H1 (cell line): ENCODE measurements around the gene ENPP1. TPM values are rescaled to one million over a fixed set of nuclear protein-coding genes. Genes with fewer than 3 reads are reported as not detected.
A peak's percentile ranks its signal among the peaks of the same experiment; 100 is the strongest.

Experiments used
- CTCF ChIA-PET: fragments of 300-600 bp; sonication (Branson Sonifier 250); formaldehyde crosslinking; loops from one replicate; lab custom pipeline; 2021; ENCODE audit not compliant: partially characterized antibody; lab: Charles Lee
- POLR2A ChIA-PET: fragments of 300-600 bp; sonication (Branson Sonifier 250); formaldehyde crosslinking; loops from one replicate; lab custom pipeline; 2021; ENCODE audit warnings: inconsistent platforms; ENCODE audit not compliant: partially characterized antibody; lab: Charles Lee
- DNase-seq, 2 experiments: peaks; one replicate each; pipeline versions ENCODE4 v3.0.0 to v3.0.0-alpha.2; 2010 to 2022; ENCODE audit warnings: low spot score in 2 of 2, low read depth in 1 of 2, mixed read lengths in 1 of 2
- FAIRE-seq: peaks from 2 replicates; lab custom pipeline; 2011; peaks lifted over from hg19 to GRCh38; lab: Jason Lieb, UNC
- H2AFZ ChIP-seq: 2 replicates; pipeline ENCODE4 v1.8.1; 2012; ENCODE audit warnings: low read length, inconsistent platforms
- H2AK5ac ChIP-seq: 2 replicates; pipeline ENCODE4 v1.6.1; 2013; ENCODE audit warnings: low read depth, low read length
- H2BK120ac ChIP-seq: replicated peaks from 2 replicates; pipeline ENCODE3; 2013; ENCODE audit warnings: low read depth, low read length, inconsistent platforms
- H2BK12ac ChIP-seq: 2 replicates; pipeline ENCODE4 v1.6.1; 2013; ENCODE audit warnings: low read depth, low read length
- H2BK15ac ChIP-seq: 2 replicates; pipeline ENCODE4 v1.6.1; 2013; ENCODE audit warnings: low read length
- H2BK20ac ChIP-seq: 2 replicates; pipeline ENCODE4 v1.6.1; 2013; ENCODE audit warnings: low read length
- H2BK5ac ChIP-seq: 2 replicates; pipeline ENCODE4 v1.6.1; 2013; ENCODE audit warnings: low read depth, low read length
- H3K14ac ChIP-seq: 2 replicates; pipeline ENCODE4 v1.6.1; 2013; ENCODE audit warnings: inconsistent platforms; ENCODE audit not compliant: insufficient read length
- H3K18ac ChIP-seq: 2 replicates; pipeline ENCODE4 v1.6.1; 2013; ENCODE audit warnings: low read length; ENCODE audit errors: extremely low read depth
- H3K23ac ChIP-seq: 2 replicates; pipeline ENCODE4 v1.6.1; 2013; ENCODE audit warnings: inconsistent platforms; ENCODE audit not compliant: insufficient read length
- H3K23me2 ChIP-seq: 2 replicates; pipeline ENCODE4 v1.6.1; 2013; ENCODE audit warnings: low read depth, low read length
- H3K27ac ChIP-seq: 2 replicates; pipeline ENCODE4 v1.6.1; 2011; ENCODE audit warnings: low read depth, low read length, inconsistent platforms
- H3K27me3 ChIP-seq, 4 experiments: replicated peaks in 1 of 4; 1 replicate in 1 of 4; 2 replicates in 3 of 4; pipeline versions ENCODE4 v1.6.1 to v1.8.1; 2011 to 2013; ENCODE audit warnings: low read length in 3 of 4, mild to moderate bottlenecking in 3 of 4, inconsistent platforms in 2 of 4, mixed read lengths in 2 of 4, moderate library complexity in 1 of 4; ENCODE audit not compliant: control insufficient read depth in 3 of 4, insufficient read depth in 3 of 4; ENCODE audit errors: extremely low read depth in 1 of 4
- H3K36me3 ChIP-seq, 4 experiments: 2 replicates each; pipeline versions ENCODE4 v1.6.1 to v1.8.1; 2011 to 2013; ENCODE audit warnings: mild to moderate bottlenecking in 4 of 4, low read length in 3 of 4, moderate library complexity in 2 of 4, control low read depth in 1 of 4, inconsistent platforms in 1 of 4; ENCODE audit not compliant: insufficient read depth in 4 of 4, control insufficient read depth in 2 of 4
- H3K4ac ChIP-seq: replicated peaks from 2 replicates; pipeline ENCODE3; 2013; ENCODE audit warnings: low read length, low read depth, mixed read lengths, inconsistent platforms; ENCODE audit not compliant: insufficient read length
- H3K4me1 ChIP-seq, 4 experiments: replicated peaks in 1 of 4; 1 replicate in 1 of 4; 2 replicates in 3 of 4; pipeline versions ENCODE4 v1.6.1 to v1.8.1; 2011 to 2013; ENCODE audit warnings: low read length in 3 of 4, inconsistent platforms in 2 of 4, mixed read lengths in 1 of 4; ENCODE audit not compliant: insufficient read depth in 4 of 4, control insufficient read depth in 3 of 4
- H3K4me2 ChIP-seq, 2 experiments: 2 replicates each; pipeline versions ENCODE4 v1.6.1 to v1.8.1; 2011 to 2013; ENCODE audit warnings: low read depth in 2 of 2, low read length in 2 of 2, control low read depth in 1 of 2, inconsistent platforms in 1 of 2, mild to moderate bottlenecking in 1 of 2; ENCODE audit not compliant: insufficient read depth in 1 of 2
- H3K4me3 ChIP-seq, 4 experiments: fragments of 200-600, 300-600 bp in 1 of 4; sonication (generic), shearing (Covaris generic), sonication (Bioruptor Twin) in 1 of 4; 2 replicates each; pipeline versions ENCODE4 v1.5.1 to v1.8.1; 2011 to 2016; ENCODE audit warnings: low read length in 4 of 4, low read depth in 3 of 4, control low read depth in 2 of 4, inconsistent platforms in 2 of 4, mild to moderate bottlenecking in 2 of 4, mixed read lengths in 1 of 4, moderate library complexity in 1 of 4; ENCODE audit not compliant: insufficient read depth in 2 of 4; ENCODE audit errors: extremely low read depth in 1 of 4
- H3K56ac ChIP-seq: replicated peaks from 2 replicates; pipeline ENCODE3; 2013; ENCODE audit warnings: low read depth, mild to moderate bottlenecking, mixed read lengths, low read length, inconsistent platforms; ENCODE audit not compliant: insufficient read length
- H3K79me1 ChIP-seq: 2 replicates; pipeline ENCODE4 v1.6.1; 2013; ENCODE audit warnings: low read depth, low read length, control low read depth
- H3K79me2 ChIP-seq, 2 experiments: 2 replicates each; pipeline versions ENCODE4 v1.6.1 to v1.8.1; 2012 to 2013; ENCODE audit warnings: low read length in 2 of 2, mild to moderate bottlenecking in 2 of 2, inconsistent platforms in 1 of 2; ENCODE audit not compliant: insufficient read depth in 2 of 2, control insufficient read depth in 1 of 2
- H3K9ac ChIP-seq, 4 experiments: replicated peaks in 1 of 4; 1 replicate in 1 of 4; 2 replicates in 3 of 4; pipeline versions ENCODE4 v1.6.1 to v1.8.1; 2011 to 2013; ENCODE audit warnings: low read depth in 3 of 4, low read length in 3 of 4, control low read depth in 2 of 4, mild to moderate bottlenecking in 2 of 4, moderate library complexity in 2 of 4, inconsistent platforms in 1 of 4; ENCODE audit errors: extremely low read depth in 1 of 4
- H3K9me3 ChIP-seq, 2 experiments: 2 replicates each; pipeline versions ENCODE4 v1.6.1 to v1.8.1; 2012 to 2013; ENCODE audit warnings: mild to moderate bottlenecking in 2 of 2, moderate library complexity in 2 of 2, control low read depth in 1 of 2, inconsistent platforms in 1 of 2, low read depth in 1 of 2, low read length in 1 of 2, mixed read lengths in 1 of 2; ENCODE audit not compliant: insufficient read depth in 2 of 2
- H4K20me1 ChIP-seq, 2 experiments: replicated peaks in 1 of 2; 2 replicates each; pipeline versions ENCODE3 to v1.8.1; 2011 to 2013; ENCODE audit warnings: inconsistent platforms in 2 of 2, low read length in 2 of 2, mild to moderate bottlenecking in 1 of 2; ENCODE audit not compliant: insufficient read depth in 2 of 2, control insufficient read depth in 1 of 2
- H4K5ac ChIP-seq: 2 replicates; pipeline ENCODE4 v1.6.1; 2013; ENCODE audit warnings: low read length, low read depth, mixed read lengths, inconsistent platforms; ENCODE audit not compliant: insufficient read length
- H4K8ac ChIP-seq: 2 replicates; pipeline ENCODE4 v1.8.0; 2013; ENCODE audit warnings: mild to moderate bottlenecking, moderate library complexity, low read length, inconsistent platforms; ENCODE audit not compliant: insufficient read depth; ENCODE audit errors: extremely low read depth
- H4K91ac ChIP-seq: replicated peaks from 2 replicates; pipeline ENCODE3; 2013; ENCODE audit warnings: low read length, mixed read lengths, inconsistent platforms; ENCODE audit not compliant: insufficient read length
- EZH2 ChIP-seq: fragments of 200-600 bp; sonication (generic); IDR thresholded peaks from 2 replicates; pipeline ENCODE4 v1.7.1; 2012; ENCODE audit warnings: low read depth, mild to moderate bottlenecking, moderate library complexity, low read length, inconsistent platforms; ENCODE audit not compliant: severe bottlenecking
- JUN ChIP-seq: IDR thresholded peaks from 2 replicates; pipeline ENCODE4 v1.6.1; 2011; ENCODE audit warnings: low read depth, mild to moderate bottlenecking, improper control_type of control experiment, low read length
- RAD21 ChIP-seq, 2 experiments: IDR thresholded peaks in 1 of 2; conservative IDR thresholded peaks in 1 of 2; 2 replicates each; pipeline ENCODE4 v1.6.1; 2011; ENCODE audit warnings: low read depth in 2 of 2, low read length in 2 of 2, improper control_type of control experiment in 1 of 2, inconsistent platforms in 1 of 2, mild to moderate bottlenecking in 1 of 2, moderate library complexity in 1 of 2
- WGBS, 2 experiments: shearing (Covaris generic) in 1 of 2; methylation state at CpG; one replicate each; pipeline versions ENCODE4 v1.1.6 to v1.1.7; 2013 to 2015; ENCODE audit warnings: low lambda C conversion rate in 2 of 2, mixed read lengths in 2 of 2, inconsistent platforms in 1 of 2, low coverage in 1 of 2, missing lambda C conversion rate in 1 of 2; ENCODE audit not compliant: insufficient replicate concordance in 2 of 2, insufficient coverage in 1 of 2, insufficient read length in 1 of 2; ENCODE audit errors: extremely low coverage in 1 of 2, missing lambda C conversion rate in 1 of 2; 5-methylcytosine and 5-hydroxymethylcytosine counted together
- polyA plus RNA-seq, 7 experiments: library from polyadenylated mRNA; depleted of rRNA in 3 of 7; stranded (reverse) in 5 of 7; unstranded in 2 of 7; fragments of >200 nt in 5 of 7; fragments of 200-250 nt in 2 of 7; gene quantifications; 1 replicate in 5 of 7; 2 replicates in 1 of 7; 4 replicates in 1 of 7; pipeline versions ENCODE4 v1.2.1 to v1.2.3, GENCODE V29; 2011 to 2013; ENCODE audit warnings: missing spikeins in 2 of 7, mixed read lengths in 2 of 7
- total RNA-seq: library from RNA; stranded (reverse); fragmentation: NEBNext Ultra II Directional; extraction: Animal tissue kit (Norgen Biotek cat#: 25700); gene quantifications from 2 replicates; pipeline ENCODE4 v1.2.1, GENCODE V29; 2021
- TF ChIP-seq, protein P1 (sequence below), 3 experiments: IDR thresholded peaks; 1 replicate in 2 of 3; 2 replicates in 1 of 3; pipeline versions ENCODE4 v1.5.1 to v1.6.1; 2011; ENCODE audit warnings: low read length in 3 of 3, mild to moderate bottlenecking in 3 of 3, inconsistent platforms in 2 of 3, low read depth in 1 of 3, moderate library complexity in 1 of 3; ENCODE audit not compliant: insufficient read depth in 1 of 3; ENCODE audit errors: control extremely low read depth in 1 of 3

The ENPP1 gene
- total and polyA plus RNA-seq, 2 of the 8 experiments (the other 6 are each of a cell fraction or from before 2014, with no cell fraction given): 10.1 to 39.1 TPM

DNA sequence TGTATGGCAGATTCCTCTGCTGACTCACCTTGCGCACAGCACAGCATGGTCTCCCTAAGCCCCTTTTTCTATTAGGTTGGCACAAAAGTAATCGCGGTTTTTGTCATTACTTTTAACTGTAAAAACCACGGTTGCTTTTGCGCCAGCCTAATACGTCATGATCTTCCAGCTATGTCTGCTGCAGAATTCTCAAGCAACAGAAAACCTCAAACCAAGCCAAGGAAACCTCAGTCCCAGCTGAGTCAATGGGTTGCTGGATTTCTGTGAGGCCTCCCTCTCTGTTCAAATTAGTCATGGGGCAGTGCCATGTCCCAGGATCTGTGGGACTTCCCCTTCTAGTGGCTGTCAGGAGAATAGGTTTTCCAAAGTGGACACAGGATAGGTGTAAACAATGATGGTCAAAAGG lies 15.7 kb upstream of the ENPP1 start:
- H2AK5ac ChIP-seq: no peak overlapping the region
- no peak overlapping the region for H3K23ac ChIP-seq
- no peak overlapping the region for H2BK120ac ChIP-seq
- no peak overlapping the region for H3K56ac ChIP-seq
- no peak overlapping the region for H2BK15ac ChIP-seq
- H3K27ac ChIP-seq: no peak overlapping the region
- H4K20me1 ChIP-seq: no peaks in the 10 kb centered on the region
- H2BK12ac ChIP-seq: no peak overlapping the region; the same call in 1 of the 2 replicates
- no peaks in the 10 kb centered on the region for H3K79me2 ChIP-seq
- H3K4me1 ChIP-seq: 0 out of 7 replicates have a peak, but pooled peaks cover 0 to 2% (median 0%) of the 10 kb centered on the region in 4 experiments
- no peaks in the 10 kb centered on the region for H3K27me3 ChIP-seq
- H2BK20ac ChIP-seq: no peak overlapping the region
- H3K9me3 ChIP-seq: no peaks in the 10 kb centered on the region
- H4K91ac ChIP-seq: no peak overlapping the region
- no peak overlapping the region for H3K14ac ChIP-seq
- CTCF ChIA-PET: interaction anchor here (0.7 to 3.9 kb wide), 14 partner anchors 10 to 156 kb away, joined by 3 to 18 read pairs (median 4); no protein-coding TSS in a partner anchor
- no peak overlapping the region for H2BK5ac ChIP-seq
- no peak overlapping the region for H3K4me2 ChIP-seq
- no peak for FAIRE-seq
- no peaks in the 10 kb centered on the region for H3K36me3 ChIP-seq
- no peak overlapping the region for H3K4ac ChIP-seq
- no peak overlapping the region for H4K8ac ChIP-seq
- POLR2A ChIA-PET: interaction anchor here (0.6 kb wide), 1 partner anchor 12 kb away, joined by 4 read pairs; no protein-coding TSS in a partner anchor
- WGBS, 2 experiments: 77% methylated on average over 6 of the region's 6 CpGs; no CpG with 5 or more reads in 1 of the 2 experiments
- no peak overlapping the region for H3K18ac ChIP-seq
- no peaks in the 10 kb centered on the region for H3K23me2 ChIP-seq
- no peak overlapping the region for H4K5ac ChIP-seq
- no peaks in the 10 kb centered on the region for H3K79me1 ChIP-seq
- TF ChIP-seq RAD21 (IDR thresholded peaks at IDR 0.05 in 1 of 2, conservative IDR thresholded peaks at IDR 0.05 in 1 of 2; ENCODE audit: low read depth in 2 of 2, low read length in 2 of 2) (peak; percentile 36 to 49; a peak in 3 of 4 replicates), EZH2 (no peak), JUN (no peak)
- TF ChIP-seq, protein P1, sequence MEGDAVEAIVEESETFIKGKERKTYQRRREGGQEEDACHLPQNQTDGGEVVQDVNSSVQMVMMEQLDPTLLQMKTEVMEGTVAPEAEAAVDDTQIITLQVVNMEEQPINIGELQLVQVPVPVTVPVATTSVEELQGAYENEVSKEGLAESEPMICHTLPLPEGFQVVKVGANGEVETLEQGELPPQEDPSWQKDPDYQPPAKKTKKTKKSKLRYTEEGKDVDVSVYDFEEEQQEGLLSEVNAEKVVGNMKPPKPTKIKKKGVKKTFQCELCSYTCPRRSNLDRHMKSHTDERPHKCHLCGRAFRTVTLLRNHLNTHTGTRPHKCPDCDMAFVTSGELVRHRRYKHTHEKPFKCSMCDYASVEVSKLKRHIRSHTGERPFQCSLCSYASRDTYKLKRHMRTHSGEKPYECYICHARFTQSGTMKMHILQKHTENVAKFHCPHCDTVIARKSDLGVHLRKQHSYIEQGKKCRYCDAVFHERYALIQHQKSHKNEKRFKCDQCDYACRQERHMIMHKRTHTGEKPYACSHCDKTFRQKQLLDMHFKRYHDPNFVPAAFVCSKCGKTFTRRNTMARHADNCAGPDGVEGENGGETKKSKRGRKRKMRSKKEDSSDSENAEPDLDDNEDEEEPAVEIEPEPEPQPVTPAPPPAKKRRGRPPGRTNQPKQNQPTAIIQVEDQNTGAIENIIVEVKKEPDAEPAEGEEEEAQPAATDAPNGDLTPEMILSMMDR (IDR thresholded peaks at IDR 0.05; ENCODE audit: control extremely low read depth in 1 of 3, insufficient read depth in 1 of 3, low read depth in 1 of 3, low read length in 3 of 3): peak in 2 of 3 experiments; percentile 13 to 31; a peak in 2 of 4 replicates
- peak overlapping the region; percentile 29; the same call in 1 of the 2 replicates for H2AFZ ChIP-seq
- H3K4me3 ChIP-seq: no peak overlapping the region
- no peak overlapping the region for H3K9ac ChIP-seq
- no peak for DNase-seq
